A673 (cell line): Measurements from ENCODE around the gene VTI1A. TPM values are rescaled to one million over a fixed set of nuclear protein-coding genes. Genes with fewer than 3 reads are reported as not detected.

Experiments
- BruUV-seq: library from RNA; stranded (reverse); fragments of 400-500 nt; replicated peaks from 2 replicates; lab custom pipeline; 2021; lab: Mats Ljungman, UMichigan
- CTCF ChIA-PET: fragments of 300-600 bp; sonication (Branson Sonifier 250); formaldehyde crosslinking; loops from one replicate; lab custom pipeline; 2022; ENCODE audit warnings: antibody characterized with exemption; lab: Charles Lee
- POLR2A ChIA-PET: fragments of 300-600 bp; sonication (Branson Sonifier 250); formaldehyde crosslinking; loops from one replicate; lab custom pipeline; 2022; ENCODE audit warnings: antibody characterized with exemption; ENCODE audit not compliant: low non-redundant PET; lab: Charles Lee
- DNase-seq: peaks from one replicate; pipeline ENCODE4 v3.0.0-alpha.2; 2015; ENCODE audit warnings: low spot score
- H3K27ac ChIP-seq: fragments of 200-600 bp; sonication (generic); 2 replicates; pipeline ENCODE4 v1.5.1; 2016; ENCODE audit warnings: mixed run types, low read depth, mild to moderate bottlenecking, mixed read lengths, antibody characterized with exemption, low read length; ENCODE audit not compliant: poor library complexity, severe bottlenecking
- H3K27me3 ChIP-seq: fragments of 200-600 bp; sonication (generic); replicated peaks from 2 replicates; pipeline ENCODE4 v1.6.1; 2017; ENCODE audit warnings: mixed run types, low read depth, mild to moderate bottlenecking, mixed read lengths, antibody characterized with exemption, low read length; ENCODE audit not compliant: insufficient read depth, poor library complexity
- H3K36me3 ChIP-seq: fragments of 200-600 bp; sonication (generic); 2 replicates; pipeline ENCODE4 v1.6.1; 2016; ENCODE audit warnings: mixed run types, mild to moderate bottlenecking, mixed read lengths, antibody characterized with exemption, low read length; ENCODE audit not compliant: insufficient read depth, poor library complexity, severe bottlenecking
- H3K4me1 ChIP-seq: fragments of 200-600 bp; sonication (generic); 2 replicates; pipeline ENCODE4 v1.6.1; 2017; ENCODE audit warnings: mixed run types, mild to moderate bottlenecking, mixed read lengths, antibody characterized with exemption, low read length; ENCODE audit not compliant: insufficient read depth, poor library complexity, severe bottlenecking
- H3K4me3 ChIP-seq: fragments of 200-600 bp; sonication (generic); 2 replicates; pipeline ENCODE4 v1.5.1; 2016; ENCODE audit warnings: low read depth, mixed run types, mild to moderate bottlenecking, mixed read lengths, low read length; ENCODE audit not compliant: poor library complexity, severe bottlenecking
- H3K9me3 ChIP-seq: fragments of 200-600 bp; sonication (generic); 2 replicates; pipeline ENCODE4 v1.6.1; 2016; ENCODE audit warnings: mixed run types, low read depth, mild to moderate bottlenecking, mixed read lengths, antibody characterized with exemption, low read length; ENCODE audit not compliant: poor library complexity, severe bottlenecking
- CTCF ChIP-seq: fragments of 300-800, 200-600 bp; sonication (generic); conservative IDR thresholded peaks from 2 replicates; pipeline ENCODE4 v1.5.1; 2017; ENCODE audit warnings: low read depth, mild to moderate bottlenecking, antibody characterized with exemption, low read length, moderate library complexity, mixed read lengths
- EZH2 ChIP-seq: fragments of 200-600 bp; sonication (generic); IDR thresholded peaks from 2 replicates; pipeline ENCODE4 v1.6.1; 2017; ENCODE audit warnings: borderline replicate concordance, low read depth, mild to moderate bottlenecking, mixed read lengths, antibody characterized with exemption, low read length; ENCODE audit not compliant: poor library complexity, severe bottlenecking
- intact Hi-C: fragments of 100-400 bp; cut with micrococcal nuclease; formaldehyde crosslinking; loops from one replicate; pipeline ENCODE4 v1.10.0; 2022; ENCODE audit not compliant: unreplicated experiment
- total RNA-seq: library from RNA; stranded (reverse); gene quantifications from 2 replicates; pipeline ENCODE4 v1.2.3, GENCODE V29; 2021

The VTI1A gene
- total RNA-seq, 1 experiment from 2014 or later: 38.7 TPM

DNA sequence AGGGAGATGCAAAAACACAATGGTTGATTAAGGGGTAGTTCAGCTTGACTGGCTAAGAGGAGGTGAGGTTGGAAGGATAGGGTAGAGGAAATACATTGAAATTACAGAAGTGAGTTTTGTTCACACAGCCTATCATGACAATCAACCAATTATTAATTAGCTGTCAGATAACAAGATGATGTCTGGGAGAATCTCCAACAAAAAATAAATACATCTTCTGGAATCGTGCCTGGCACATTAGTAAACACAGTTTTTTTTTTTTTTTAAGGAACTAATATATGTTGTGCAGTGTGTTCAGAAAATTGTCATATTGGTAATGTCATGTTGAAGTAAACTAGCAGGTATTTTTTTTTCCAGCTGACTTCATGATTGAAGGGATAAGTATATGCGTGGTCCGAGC, 171.8 kb downstream of the VTI1A start:
- Histone ChIP-seq H3K4me3 (no peak overlapping the region), H3K36me3 (no peaks in the 10 kb centered on the region), H3K9me3 (peaks cover 6% of the 10 kb centered on the region), H3K27ac (no peak overlapping the region), H3K27me3 (no peaks in the 10 kb centered on the region), H3K4me1 (no peaks in the 10 kb centered on the region)
- intact Hi-C loops: no loop called here
- CTCF ChIA-PET: no interaction called here
- POLR2A ChIA-PET: no interaction called here
- BruUV-seq: no TSS peak
- DNase-seq: no peak
- no peak for TF ChIP-seq EZH2
- no peak for TF ChIP-seq CTCF

- H3K4me3 ChIP-seq: no peak overlapping the region
- no peak for DNase-seq
- intact Hi-C loops: no loop called here
- CTCF ChIA-PET: no interaction called here
- H3K27me3 ChIP-seq: no peaks in the 10 kb centered on the region
- no peaks in the 10 kb centered on the region for H3K36me3 ChIP-seq
- POLR2A ChIA-PET: no interaction called here
- no peaks in the 10 kb centered on the region for H3K4me1 ChIP-seq
- no peak overlapping the region for H3K27ac ChIP-seq
- TF ChIP-seq CTCF: no peak
- no peak for TF ChIP-seq EZH2
- H3K9me3 ChIP-seq: peaks cover 6% of the 10 kb centered on the region
- no TSS peak for BruUV-seq
Measured at GRCh38 chr10:112619556-112619955, 172.5 kb downstream of the VTI1A start.

GRCh38 chr10:112622786-112623185, 175.8 kb downstream of the VTI1A start:
- ChIA-PET POLR2A (no interaction called here), CTCF (no interaction called here)
- Histone ChIP-seq H3K27ac (no peak overlapping the region), H3K36me3 (no peaks in the 10 kb centered on the region), H3K4me1 (no peaks in the 10 kb centered on the region), H3K9me3 (no peaks in the 10 kb centered on the region), H3K27me3 (no peaks in the 10 kb centered on the region), H3K4me3 (no peak overlapping the region)
- intact Hi-C loops: no loop called here
- no TSS peak for BruUV-seq
- TF ChIP-seq EZH2: no peak
- TF ChIP-seq CTCF: no peak
- no peak for DNase-seq
